Adrenal gland (tissue), 12 donors: ENCODE measurements around the gene UNC5CL. TPM values are rescaled to one million over a fixed set of nuclear protein-coding genes. Genes with fewer than 3 reads are reported as not detected.

Experiments used
- DNase-seq, 7 donors: peaks; one replicate each; pipeline ENCODE4 v3.0.0-alpha.2; 2019 to 2020
- H3K27ac ChIP-seq, 5 donors: fragments of 200-600 bp; sonication (generic) in 4 of 5; 1 replicate in 3 of 5; 2 replicates in 2 of 5; pipeline versions ENCODE4 v1.5.1 to v1.8.0; 2016 to 2020; ENCODE audit warnings: mild to moderate bottlenecking in 1 of 5
- H3K27me3 ChIP-seq: fragments of 200-600 bp; 2 replicates; pipeline ENCODE4 v1.8.0; 2021
- H3K36me3 ChIP-seq, 2 donors: fragments of 200-600 bp; replicated peaks in 1 of 2; 1 replicate in 1 of 2; 2 replicates in 1 of 2; pipeline versions ENCODE4 v1.5.1 to v1.8.0; 2018 to 2022
- H3K4me1 ChIP-seq, 2 donors: fragments of 200-600 bp; replicated peaks in 1 of 2; 1 replicate in 1 of 2; 2 replicates in 1 of 2; pipeline versions ENCODE4 v1.5.1 to v1.8.0; 2018 to 2021
- H3K4me3 ChIP-seq, 4 donors: fragments of 200-600 bp; sonication (generic) in 3 of 4; one replicate each; pipeline ENCODE4 v1.5.1; 2016 to 2018
- H3K9me3 ChIP-seq, 3 donors: fragments of 200-600 bp; sonication (generic) in 1 of 3; replicated peaks in 1 of 3; 1 replicate in 2 of 3; 2 replicates in 1 of 3; pipeline versions ENCODE4 v1.5.1 to v1.8.0; 2016 to 2021
- CTCF ChIP-seq, 6 experiments: fragments of 450-650 bp in 4 of 6; fragments of 200-600 bp in 2 of 6; sonication (generic) in 1 of 6; IDR thresholded peaks; 1 replicate in 5 of 6; 2 replicates in 1 of 6; pipeline versions ENCODE4 v1.5.1 to v1.8.0; 2016 to 2021; ENCODE audit warnings: antibody characterized with exemption in 6 of 6, mild to moderate bottlenecking in 2 of 6, moderate library complexity in 1 of 6
- POLR2A ChIP-seq, 2 donors: fragments of 450-650 bp; IDR thresholded peaks; one replicate each; pipeline ENCODE4 v1.6.1; 2017; ENCODE audit warnings: antibody characterized with exemption in 2 of 2, mild to moderate bottlenecking in 2 of 2, moderate library complexity in 1 of 2
- WGBS, 4 donors: extraction: QIAGEN DNeasy Blood & Tissue Kit in 2 of 4; methylation state at CpG; one replicate each; pipeline versions ENCODE4 v1.1.5 to v1.1.7; 2013 to 2017; 5-methylcytosine and 5-hydroxymethylcytosine counted together
- intact Hi-C, 2 donors: fragments of 100-400 bp; cut with DNase I; formaldehyde crosslinking; loops; one replicate each; pipeline versions ENCODE4 v1.14.1 to v1.15.0; 2022 to 2023
- polyA plus RNA-seq, 3 donors: library from polyadenylated mRNA; stranded (reverse); fragments of 200-250 nt in 2 of 3; fragments of 350-450 nt in 1 of 3; fragmentation: Illumina TruSeq in 1 of 3; extraction: RNeasy Lipid Tissue Mini Kit (QIAGEN cat#74804) in 1 of 3; gene quantifications; one replicate each; pipeline ENCODE4 v1.2.3, GENCODE V29; 2013 to 2014
- total RNA-seq, 9 donors: library from RNA; depleted of rRNA in 4 of 9; stranded (reverse); fragments of >200 nt in 4 of 9; fragments of 120-200 nt in 1 of 9; fragmentation: NEBNext Ultra II Directional in 1 of 9; extraction: Animal tissue kit (Norgen Biotek cat#: 25700) in 1 of 9; gene quantifications; one replicate each; pipeline versions ENCODE4 v1.1.0 to v1.2.4, GENCODE V29; 2013 to 2023
- donor health status: healthy with polysubstance abuse.
- donor health status: Bipolar disorder and iron deficiency.
- donor health status: DM: yes; HTN: yes; CAD: no.
- donor health status: DM: no; HTN: no; CAD: no.
- donor health status: DM: no; HTN: no; CAD: no.
- donor health status: DM: yes; HTN: yes; CAD: no.

Gene UNC5CL
- total and polyA plus RNA-seq, 12 donors = 0.20 to 1.6 (median 0.86) TPM

- intact Hi-C loops = no loop called here
- no peak for TF ChIP-seq POLR2A (IDR thresholded peaks at IDR 0.05)
Measured at GRCh38 chr6:41077536-41077935, 38.5 kb upstream of the UNC5CL start.

DNA sequence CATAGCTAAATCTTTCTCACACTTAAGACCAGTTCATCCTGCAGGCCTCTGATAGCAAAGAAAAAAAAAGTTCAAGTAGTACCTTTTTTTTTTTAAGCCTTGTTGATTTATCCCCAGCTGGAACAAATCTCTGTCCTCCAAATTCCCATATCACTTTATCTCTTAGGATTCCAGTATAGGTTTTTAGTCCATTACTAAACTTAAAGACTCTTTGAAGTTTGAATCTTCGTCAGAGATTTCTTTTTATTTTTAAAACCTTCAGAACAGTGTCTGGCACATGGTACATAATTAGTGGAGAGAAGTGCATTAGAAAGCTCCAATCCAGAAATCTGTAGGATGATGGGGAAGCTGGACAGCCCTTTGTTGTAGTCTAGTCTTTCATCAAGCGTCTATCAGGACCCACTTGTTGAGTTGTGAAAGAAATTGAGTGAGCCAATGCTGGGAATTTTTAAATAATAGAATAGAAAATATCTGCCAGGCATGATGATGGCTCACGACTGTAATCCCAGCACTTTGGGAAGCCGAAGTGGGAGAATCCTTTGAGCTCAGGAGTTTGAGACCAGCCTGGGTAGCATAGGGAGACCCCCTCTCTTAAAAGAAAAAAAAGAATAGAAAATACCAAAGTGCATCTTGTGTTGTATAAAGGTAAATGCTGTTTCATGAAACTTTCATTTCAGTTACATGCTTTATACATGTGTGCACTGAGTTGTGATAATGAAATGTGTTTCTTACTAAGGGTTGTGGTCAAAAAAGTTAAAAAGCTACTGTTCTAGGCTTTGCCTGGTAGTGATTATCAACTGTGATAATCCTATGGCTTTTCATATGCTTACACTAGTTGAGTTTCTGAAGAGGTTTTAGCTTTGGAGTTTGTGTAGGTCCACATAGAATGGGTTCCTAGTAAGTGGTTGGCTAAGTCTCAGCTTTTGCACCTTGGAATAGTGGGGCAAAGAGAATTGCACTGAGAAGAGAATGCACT is 36.9 kb upstream of the UNC5CL start:
- peaks cover 14 to 20% of the 10 kb centered on the region in 2 donors for H3K4me1 ChIP-seq
- H3K4me3 ChIP-seq = no peak overlapping the region
- TF ChIP-seq CTCF (IDR thresholded peaks at IDR 0.05) = no peak
- no peak for TF ChIP-seq POLR2A (IDR thresholded peaks at IDR 0.05)
- no peaks in the 10 kb centered on the region for H3K9me3 ChIP-seq
- intact Hi-C loops = no loop called here
- DNase-seq = no peak
- no peaks in the 10 kb centered on the region for H3K27me3 ChIP-seq
- 85 to 89% (median 86%) methylated on average over 4 of the region's 4 CpGs for WGBS, 4 donors
- peaks cover 0 to 18% of the 10 kb centered on the region in 2 donors for H3K36me3 ChIP-seq
- H3K27ac ChIP-seq = no peak overlapping the region

More at GRCh38 chr6:41077536-41077935, 38.5 kb upstream of the UNC5CL start:
- Histone ChIP-seq H3K27me3 (no peaks in the 10 kb centered on the region), H3K4me1 (peaks cover 11 to 17% of the 10 kb centered on the region in 2 donors), H3K9me3 (no peaks in the 10 kb centered on the region), H3K4me3 (no peak overlapping the region), H3K27ac (no peak overlapping the region), H3K36me3 (peaks cover 0 to 31% of the 10 kb centered on the region in 2 donors)
- DNase-seq = no peak
- 93 to 96% (median 94%) methylated on average over 2 of the region's 2 CpGs for WGBS, 4 donors

- Histone ChIP-seq H3K4me1 (peaks cover 19 to 27% of the 10 kb centered on the region in 2 donors), H3K9me3 (no peaks in the 10 kb centered on the region), H3K27me3 (no peaks in the 10 kb centered on the region), H3K27ac (peak overlapping the region in 4 of 5 donors; percentile 98 to 100 (median 99)), H3K36me3 (peaks cover 0 to 7% of the 10 kb centered on the region in 2 donors), H3K4me3 (peak overlapping the region in 1 of 4 donors; percentile 98)
- TF ChIP-seq CTCF (IDR thresholded peaks at IDR 0.05) = no peak
- no peak for TF ChIP-seq POLR2A (IDR thresholded peaks at IDR 0.05)
- intact Hi-C loops = no loop called here
- 47 to 52% (median 50%) methylated on average over 11 of the region's 11 CpGs for WGBS, 4 donors
- peak in 1 of 7 donors; percentile 18 for DNase-seq
Measured at GRCh38 chr6:41074692-41075436, 35.8 kb upstream of the UNC5CL start.

GRCh38 chr6:41073968-41074691 is 35.1 kb upstream of the UNC5CL start:
- H3K36me3 ChIP-seq = peaks cover 0 to 4% of the 10 kb centered on the region in 2 donors
- peak in 2 of 7 donors; percentile 16 to 34 for DNase-seq
- peak overlapping the region; percentile 62 to 98 (median 85) for H3K4me3 ChIP-seq
- peak overlapping the region; percentile 95 to 100 (median 99) for H3K27ac ChIP-seq
- peaks cover 19 to 27% of the 10 kb centered on the region in 2 donors for H3K4me1 ChIP-seq
- no peaks in the 10 kb centered on the region for H3K27me3 ChIP-seq
- intact Hi-C loops = no loop called here
- TF ChIP-seq POLR2A (IDR thresholded peaks at IDR 0.05) (no peak), CTCF (IDR thresholded peaks at IDR 0.05) (no peak)
- H3K9me3 ChIP-seq = no peaks in the 10 kb centered on the region
- 4 to 5% (median 5%) methylated on average over 11 of the region's 11 CpGs for WGBS, 4 donors
